GM11168 (cell line): ENCODE results near the gene TMEM41B.
"Not testable (repeated sequence)": the region's sequence is repeated elsewhere in the genome, so short reads cannot be mapped to it uniquely, and the experiment has no call there.

Experiments used
- in situ Hi-C: fragments of 300-500 bp; cut with MboI; formaldehyde crosslinking; loops from one replicate; pipeline ENCODE4 v1.12.0; 2022; ENCODE audit warnings: low sequenced_read_pairs; ENCODE audit not compliant: unreplicated experiment

TMEM41B gene

GRCh38 chr11:9263840-9264315, 50.5 kb downstream of the TMEM41B start:
- in situ Hi-C loops = no loop called here

GRCh38 chr11:9260838-9261146, 53.6 kb downstream of the TMEM41B start:
- in situ Hi-C loops = not testable (repeated sequence)

GRCh38 chr11:9259981-9260837, 54.2 kb downstream of the TMEM41B start:
- in situ Hi-C loops = no loop called here

- in situ Hi-C loops = not testable (repeated sequence)
Measured at GRCh38 chr11:9258279-9258678, 56.1 kb downstream of the TMEM41B start.

- in situ Hi-C loops = no loop called here
Measured at GRCh38 chr11:9254416-9254815, 60.0 kb downstream of the TMEM41B start.

- in situ Hi-C loops = no loop called here
Measured at GRCh38 chr11:9253086-9253485, 61.3 kb downstream of the TMEM41B start.

- in situ Hi-C loops = no loop called here
Measured at GRCh38 chr11:9251311-9251710, 63.1 kb downstream of the TMEM41B start.

- in situ Hi-C loops = no loop called here
Measured at GRCh38 chr11:9250139-9250582, 64.2 kb downstream of the TMEM41B start.

GRCh38 chr11:9249252-9249651, 65.1 kb downstream of the TMEM41B start:
- in situ Hi-C loops = no loop called here

- in situ Hi-C loops = no loop called here
Measured at GRCh38 chr11:9247863-9248262, 66.5 kb downstream of the TMEM41B start.

GRCh38 chr11:9236242-9236641, 78.2 kb downstream of the TMEM41B start:
- in situ Hi-C loops = not testable (repeated sequence)

GRCh38 chr11:9232482-9232881, 81.9 kb downstream of the TMEM41B start:
- in situ Hi-C loops = no loop called here

- in situ Hi-C loops = no loop called here
Measured at GRCh38 chr11:9231848-9232177, 82.6 kb downstream of the TMEM41B start.
